ENCODE data around the gene MTA3. TPM values are rescaled to one million over a fixed set of nuclear protein-coding genes. Genes with fewer than 3 reads are reported as not detected.
"Not testable (repeated sequence)": the region's sequence is repeated elsewhere in the genome, so short reads cannot be mapped to it uniquely, and the experiment has no call there.

The MTA3 gene
- polyA plus RNA-seq, 1 experiment: 51.0 TPM

DNA sequence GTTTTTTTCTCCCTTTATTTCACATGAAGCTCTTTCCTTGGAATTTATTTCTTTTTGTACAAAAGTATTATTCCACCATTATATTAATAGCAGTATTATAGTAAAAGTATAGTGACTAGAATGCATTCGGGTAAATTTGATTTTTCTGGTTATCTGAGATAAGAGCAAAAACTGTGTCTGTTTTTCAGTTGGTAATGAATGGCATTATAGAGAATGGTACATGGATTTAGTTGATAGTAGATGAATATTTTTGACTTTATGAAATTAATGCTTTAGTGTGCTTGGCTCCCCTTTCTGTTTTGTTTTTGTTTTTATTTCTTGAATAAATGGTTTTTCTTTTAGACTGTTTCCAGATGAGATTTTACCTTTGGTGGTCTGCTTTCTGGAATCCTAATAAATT lies 71.8 kb downstream of the MTA3 start:
- TF ChIP-seq, protein P1, sequence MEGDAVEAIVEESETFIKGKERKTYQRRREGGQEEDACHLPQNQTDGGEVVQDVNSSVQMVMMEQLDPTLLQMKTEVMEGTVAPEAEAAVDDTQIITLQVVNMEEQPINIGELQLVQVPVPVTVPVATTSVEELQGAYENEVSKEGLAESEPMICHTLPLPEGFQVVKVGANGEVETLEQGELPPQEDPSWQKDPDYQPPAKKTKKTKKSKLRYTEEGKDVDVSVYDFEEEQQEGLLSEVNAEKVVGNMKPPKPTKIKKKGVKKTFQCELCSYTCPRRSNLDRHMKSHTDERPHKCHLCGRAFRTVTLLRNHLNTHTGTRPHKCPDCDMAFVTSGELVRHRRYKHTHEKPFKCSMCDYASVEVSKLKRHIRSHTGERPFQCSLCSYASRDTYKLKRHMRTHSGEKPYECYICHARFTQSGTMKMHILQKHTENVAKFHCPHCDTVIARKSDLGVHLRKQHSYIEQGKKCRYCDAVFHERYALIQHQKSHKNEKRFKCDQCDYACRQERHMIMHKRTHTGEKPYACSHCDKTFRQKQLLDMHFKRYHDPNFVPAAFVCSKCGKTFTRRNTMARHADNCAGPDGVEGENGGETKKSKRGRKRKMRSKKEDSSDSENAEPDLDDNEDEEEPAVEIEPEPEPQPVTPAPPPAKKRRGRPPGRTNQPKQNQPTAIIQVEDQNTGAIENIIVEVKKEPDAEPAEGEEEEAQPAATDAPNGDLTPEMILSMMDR (IDR thresholded peaks at IDR 0.05; ENCODE audit: low read depth, low read length): no peak
- Histone ChIP-seq H3K27ac (ENCODE audit: low read depth, low read length) (no peak overlapping the region), H3K4me3 (ENCODE audit: low read depth, low read length) (no peak overlapping the region), H3K27me3 (ENCODE audit: control insufficient read depth, insufficient read depth, low read length) (no peaks in the 10 kb centered on the region), H3K9me3 (ENCODE audit: control insufficient read depth, insufficient read depth, low read length) (no peaks in the 10 kb centered on the region)
- no peak for DNase-seq (ENCODE audit: low read depth, low spot score)
- CTCF ChIA-PET: interaction anchor here (0.6 kb wide), 1 partner anchor 20 kb away, joined by 5 read pairs; no protein-coding TSS in a partner anchor
- POLR2A ChIA-PET: no interaction called here

DNA sequence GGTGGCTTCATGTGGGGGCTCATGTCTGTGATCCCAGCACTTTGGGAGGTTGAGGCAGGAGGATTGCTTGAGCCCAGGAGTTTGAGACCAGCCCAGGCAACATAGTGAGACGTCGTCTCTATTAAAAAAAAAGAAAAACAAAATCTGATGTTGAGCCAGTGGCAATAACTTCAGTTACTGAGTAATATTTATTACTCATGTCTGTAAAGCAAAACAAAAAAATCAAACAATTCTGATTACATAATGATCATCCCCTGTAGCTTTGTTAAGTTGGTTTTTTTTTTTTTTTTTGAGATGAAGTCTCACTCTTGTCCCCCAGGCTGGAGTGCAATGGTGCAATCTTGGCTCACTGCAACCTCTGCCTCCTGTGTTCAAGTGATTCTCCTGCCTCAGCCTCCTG lies 73.9 kb downstream of the MTA3 start:
- POLR2A ChIA-PET; H3K27ac ChIP-seq (ENCODE audit: low read depth, low read length); H3K9me3 ChIP-seq (ENCODE audit: control insufficient read depth, insufficient read depth, low read length); H3K27me3 ChIP-seq (ENCODE audit: control insufficient read depth, insufficient read depth, low read length); DNase-seq (ENCODE audit: low read depth, low spot score); H3K4me3 ChIP-seq (ENCODE audit: low read depth, low read length): not testable (repeated sequence)
- CTCF ChIA-PET: interaction anchor here (0.6 to 1.0 kb wide), 2 partner anchors 13 to 129 kb away, joined by 3 read pairs; no protein-coding TSS in a partner anchor

DNA sequence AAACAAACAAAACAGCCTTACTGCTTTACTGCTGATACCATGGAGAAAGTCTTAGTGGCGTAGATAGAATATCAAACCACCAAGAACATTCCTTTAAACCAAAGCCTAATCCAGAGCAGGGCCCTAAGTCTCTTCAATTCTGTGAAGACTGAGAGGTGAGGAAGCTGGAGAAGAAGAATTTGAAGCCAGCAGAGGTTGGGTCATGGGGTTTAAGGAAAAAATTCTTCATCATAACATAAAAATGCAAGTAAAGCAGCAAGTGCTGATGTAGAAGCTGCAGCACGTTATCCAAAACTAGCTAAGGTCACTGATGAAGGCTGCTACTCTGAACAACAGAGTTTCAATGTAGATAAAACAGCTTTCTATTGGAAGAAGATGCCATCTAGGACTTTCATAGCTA lies 77.1 kb downstream of the MTA3 start:
- CTCF ChIA-PET: interaction anchor here (0.9 kb wide), 1 partner anchor 17 kb away, joined by 3 read pairs; no protein-coding TSS in a partner anchor
- Histone ChIP-seq H3K27ac (ENCODE audit: low read depth, low read length) (no peak overlapping the region), H3K27me3 (ENCODE audit: control insufficient read depth, insufficient read depth, low read length) (no peaks in the 10 kb centered on the region), H3K4me3 (ENCODE audit: low read depth, low read length) (no peak overlapping the region), H3K9me3 (ENCODE audit: control insufficient read depth, insufficient read depth, low read length) (no peaks in the 10 kb centered on the region)
- TF ChIP-seq, protein P1 (IDR thresholded peaks at IDR 0.05; ENCODE audit: low read depth, low read length): no peak
- DNase-seq (ENCODE audit: low read depth, low spot score): no peak
- POLR2A ChIA-PET: no interaction called here

DNA sequence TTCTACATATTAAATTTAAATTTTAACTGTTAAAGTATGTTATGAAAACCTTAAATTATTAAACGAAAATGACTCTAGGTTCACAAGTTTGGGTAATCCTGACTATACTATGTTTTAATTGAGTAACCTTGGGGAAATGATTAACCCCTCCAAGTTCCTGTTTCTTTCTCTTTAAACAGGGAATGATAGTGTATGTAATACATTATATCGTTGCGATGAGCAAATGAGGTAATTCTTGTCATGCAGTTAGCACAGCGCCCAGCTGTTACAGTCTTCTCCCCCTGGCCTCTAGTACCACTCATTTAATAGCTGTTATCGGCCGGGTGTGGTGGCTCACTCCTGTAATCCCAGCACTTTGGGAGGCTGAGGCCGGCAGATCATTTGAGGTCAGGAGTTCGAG lies 80.4 kb downstream of the MTA3 start:
- no peak for DNase-seq (ENCODE audit: low read depth, low spot score)
- H3K4me3 ChIP-seq (ENCODE audit: low read depth, low read length): no peak overlapping the region
- no peaks in the 10 kb centered on the region for H3K27me3 ChIP-seq (ENCODE audit: control insufficient read depth, insufficient read depth, low read length)
- H3K9me3 ChIP-seq (ENCODE audit: control insufficient read depth, insufficient read depth, low read length): no peaks in the 10 kb centered on the region
- TF ChIP-seq, protein P1 (IDR thresholded peaks at IDR 0.05; ENCODE audit: low read depth, low read length): no peak
- H3K27ac ChIP-seq (ENCODE audit: low read depth, low read length): no peak overlapping the region
- ChIA-PET CTCF (interaction anchor here (1.6 kb wide), 1 partner anchor 15 kb away, joined by 5 read pairs; no protein-coding TSS in a partner anchor), POLR2A (no interaction called here)

DNA sequence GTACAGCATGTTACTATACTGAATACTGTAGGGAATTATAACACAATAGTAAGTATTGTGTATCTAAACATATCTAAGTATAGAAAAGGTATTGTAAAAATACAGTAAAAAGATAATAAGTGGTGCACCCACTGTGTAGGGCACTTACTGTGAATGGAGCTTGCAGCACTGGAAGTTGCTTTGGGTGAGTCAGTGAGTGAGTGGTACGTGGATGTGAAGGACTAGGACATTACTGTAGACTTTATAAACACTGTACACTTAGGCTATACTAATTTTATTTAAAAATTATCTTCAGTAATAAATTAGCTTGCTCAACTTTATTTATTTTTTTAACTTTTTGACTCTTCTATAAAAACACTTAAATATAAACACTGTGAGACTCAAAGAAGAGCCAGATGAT lies 82.6 kb downstream of the MTA3 start:
- CTCF ChIA-PET: interaction anchor here (5.1 kb wide), 1 partner anchor 13 kb away, joined by 40 read pairs; no protein-coding TSS in a partner anchor
- Histone ChIP-seq H3K4me3 (ENCODE audit: low read depth, low read length) (no peak overlapping the region), H3K9me3 (ENCODE audit: control insufficient read depth, insufficient read depth, low read length) (no peaks in the 10 kb centered on the region), H3K27ac (ENCODE audit: low read depth, low read length) (no peak overlapping the region), H3K27me3 (ENCODE audit: control insufficient read depth, insufficient read depth, low read length) (no peaks in the 10 kb centered on the region)
- TF ChIP-seq, protein P1 (IDR thresholded peaks at IDR 0.05; ENCODE audit: low read depth, low read length): no peak
- POLR2A ChIA-PET: interaction anchor here (0.7 kb wide), 1 partner anchor 76 kb away, joined by 3 read pairs; no protein-coding TSS in a partner anchor
- DNase-seq (ENCODE audit: low read depth, low spot score): no peak
